Thyroid gland (tissue), 4 donors: Measurements from ENCODE around the gene GREB1L. TPM values are rescaled to one million over a fixed set of nuclear protein-coding genes. Genes with fewer than 3 reads are reported as not detected.

Source experiments
- DNase-seq, 2 donors: peaks; one replicate each; pipeline ENCODE4 v3.0.0-alpha.2; 2019
- H3K27ac ChIP-seq, 3 donors: fragments of 200-600 bp; sonication (generic); 1 replicate in 2 of 3; 2 replicates in 1 of 3; pipeline ENCODE4 v1.5.1; 2016 to 2019; ENCODE audit warnings: mild to moderate bottlenecking in 1 of 3, moderate library complexity in 1 of 3
- H3K27me3 ChIP-seq: fragments of 200-600 bp; sonication (generic); one replicate; pipeline ENCODE4 v1.5.1; 2019
- H3K36me3 ChIP-seq, 2 donors: fragments of 200-600 bp; sonication (generic); one replicate each; pipeline ENCODE4 v1.5.1; 2016 to 2019
- H3K4me1 ChIP-seq, 2 donors: fragments of 200-600 bp; sonication (generic); one replicate each; pipeline ENCODE4 v1.5.1; 2017 to 2019
- H3K4me3 ChIP-seq, 3 donors: fragments of 200-600 bp; sonication (generic); replicated peaks in 1 of 3; 1 replicate in 2 of 3; 2 replicates in 1 of 3; pipeline ENCODE4 v1.5.1; 2016; ENCODE audit warnings: mild to moderate bottlenecking in 1 of 3
- H3K9me3 ChIP-seq: fragments of 200-600 bp; sonication (generic); one replicate; pipeline ENCODE4 v1.5.1; 2017
- CTCF ChIP-seq, 6 experiments: fragments of 200-600 bp in 3 of 6; fragments of 450-650 bp in 3 of 6; sonication (generic) in 3 of 6; IDR thresholded peaks; one replicate each; pipeline ENCODE4 v1.5.1; 2016 to 2019; ENCODE audit warnings: antibody characterized with exemption in 6 of 6, mild to moderate bottlenecking in 2 of 6, inconsistent platforms in 1 of 6, moderate library complexity in 1 of 6
- POLR2A ChIP-seq, 2 donors: fragments of 450-650 bp; IDR thresholded peaks; one replicate each; pipeline ENCODE4 v1.6.1; 2017; ENCODE audit warnings: antibody characterized with exemption in 2 of 2, mild to moderate bottlenecking in 2 of 2, moderate library complexity in 1 of 2
- WGBS, 2 donors: methylation state at CpG; one replicate each; pipeline ENCODE4 v1.1.5; 2017; 5-methylcytosine and 5-hydroxymethylcytosine counted together
- intact Hi-C: fragments of 100-400 bp; cut with DNase I; formaldehyde crosslinking; loops from one replicate; pipeline ENCODE4 v1.15.1; 2023
- total RNA-seq, 4 donors: library from RNA; depleted of rRNA; stranded (reverse); fragments of >200 nt; gene quantifications; one replicate each; pipeline ENCODE4 v1.2.3, GENCODE V29; 2016

The GREB1L gene
- total RNA-seq, 4 donors from 2014 or later, result 25.0 to 43.5 (median 31.8) TPM

GRCh38 chr18:21262979-21263378 is 20.9 kb downstream of the GREB1L start:
- intact Hi-C loops, result no loop called here
- Histone ChIP-seq H3K9me3 (no peaks in the 10 kb centered on the region), H3K4me1 (peaks cover 44 to 51% of the 10 kb centered on the region in 2 donors), H3K36me3 (no peaks in the 10 kb centered on the region), H3K4me3 (no peak overlapping the region), H3K27me3 (no peaks in the 10 kb centered on the region), H3K27ac (peak overlapping the region in 1 of 3 donors; percentile 18)
- DNase-seq, result no peak
- 79 to 84% methylated on average over 2 of the region's 2 CpGs for WGBS, 2 donors
- TF ChIP-seq POLR2A (IDR thresholded peaks at IDR 0.05), result no peak
- TF ChIP-seq CTCF (IDR thresholded peaks at IDR 0.05), result no peak

- TF ChIP-seq POLR2A (IDR thresholded peaks at IDR 0.05) (peak in 1 of 2 donors; percentile 21), CTCF (IDR thresholded peaks at IDR 0.05) (no peak)
- Histone ChIP-seq H3K27ac (peak overlapping the region; percentile 26 to 67 (median 59)), H3K36me3 (no peaks in the 10 kb centered on the region)
Observed at GRCh38 chr18:21264651-21265050, 22.6 kb downstream of the GREB1L start.

GRCh38 chr18:21265971-21266673 is 24.1 kb downstream of the GREB1L start:
- TF ChIP-seq CTCF (IDR thresholded peaks at IDR 0.05) (no peak), POLR2A (IDR thresholded peaks at IDR 0.05) (no peak)
- H3K27me3 ChIP-seq, result no peaks in the 10 kb centered on the region
- 93% methylated on average over 3 of the region's 3 CpGs for WGBS, 2 donors

More at GRCh38 chr18:21264651-21265050, 22.6 kb downstream of the GREB1L start:
- peak; percentile 40 to 47 for DNase-seq
- no peak overlapping the region for H3K4me3 ChIP-seq
- H3K27me3 ChIP-seq, result no peaks in the 10 kb centered on the region
- intact Hi-C loops, result no loop called here
- 8 to 14% methylated on average over 2 of the region's 2 CpGs for WGBS, 2 donors
- H3K9me3 ChIP-seq, result no peaks in the 10 kb centered on the region
- H3K4me1 ChIP-seq, result peaks cover 48 to 65% of the 10 kb centered on the region in 2 donors

GRCh38 chr18:21267400-21267799 is 25.4 kb downstream of the GREB1L start:
- no peak for DNase-seq
- TF ChIP-seq CTCF (IDR thresholded peaks at IDR 0.05), result no peak
- WGBS, 2 donors, result 94 to 97% methylated on average over 2 of the region's 2 CpGs
- intact Hi-C loops, result no loop called here
- H3K4me3 ChIP-seq, result no peak overlapping the region
- no peak overlapping the region for H3K27ac ChIP-seq
- no peaks in the 10 kb centered on the region for H3K9me3 ChIP-seq
- no peaks in the 10 kb centered on the region for H3K36me3 ChIP-seq
- peaks cover 47 to 72% of the 10 kb centered on the region in 2 donors for H3K4me1 ChIP-seq
- H3K27me3 ChIP-seq, result no peaks in the 10 kb centered on the region

More at GRCh38 chr18:21265971-21266673, 24.1 kb downstream of the GREB1L start:
- Histone ChIP-seq H3K36me3 (no peaks in the 10 kb centered on the region), H3K4me1 (peaks cover 57 to 75% of the 10 kb centered on the region in 2 donors), H3K27ac (peak overlapping the region; percentile 26 to 67 (median 59)), H3K9me3 (no peaks in the 10 kb centered on the region), H3K4me3 (no peak overlapping the region)
- DNase-seq, result no peak
- intact Hi-C loops, result no loop called here

- TF ChIP-seq CTCF (IDR thresholded peaks at IDR 0.05), result no peak
- no peak for TF ChIP-seq POLR2A (IDR thresholded peaks at IDR 0.05)
- intact Hi-C loops, result no loop called here
Observed at GRCh38 chr18:21269349-21269748, 27.3 kb downstream of the GREB1L start.

More at GRCh38 chr18:21269349-21269748, 27.3 kb downstream of the GREB1L start:
- no peak overlapping the region for H3K27ac ChIP-seq
- 0 to 2% methylated on average over 1 of the region's 1 CpG for WGBS, 2 donors
- no peaks in the 10 kb centered on the region for H3K27me3 ChIP-seq
- no peaks in the 10 kb centered on the region for H3K9me3 ChIP-seq
- peaks cover 30 to 54% of the 10 kb centered on the region in 2 donors for H3K4me1 ChIP-seq
- DNase-seq, result no peak
- H3K36me3 ChIP-seq, result no peaks in the 10 kb centered on the region
- no peak overlapping the region for H3K4me3 ChIP-seq
